PC-3 (cell line): ENCODE results near the gene CRADD.

ENCODE experiments used
- CTCF ChIP-seq: fragments of 300-600 bp; sonication (generic); conservative IDR thresholded peaks from 2 replicates; pipeline ENCODE4 v1.5.1; 2017; ENCODE audit warnings: antibody characterized with exemption, low read depth, mild to moderate bottlenecking, low read length
- EZH2 ChIP-seq: fragments of 300-600 bp; sonication (generic); IDR thresholded peaks from one replicate; pipeline ENCODE4 v1.6.1; 2017; ENCODE audit warnings: antibody characterized with exemption, mild to moderate bottlenecking, low read length; ENCODE audit not compliant: unreplicated experiment
- EZH2phosphoT487 ChIP-seq: fragments of 300-600 bp; sonication (generic); IDR thresholded peaks from 2 replicates; pipeline ENCODE4 v1.6.1; 2018; ENCODE audit warnings: mild to moderate bottlenecking, antibody characterized with exemption, low read length, borderline replicate concordance

- TF ChIP-seq EZH2 (no peak), CTCF (no peak), EZH2phosphoT487 (no peak)
Measured at GRCh38 chr12:93827179-93827578, 150.0 kb downstream of the CRADD start.
